CD4-positive, alpha-beta T cell treated with Interferon gamma for 1 hour (primary cell): Measurements from ENCODE around the gene NDUFV2.
"Not testable (repeated sequence)": the region's sequence is repeated elsewhere in the genome, so short reads cannot be mapped to it uniquely, and the experiment has no call there.

Experiments used
- DNase-seq: peaks from one replicate; pipeline ENCODE4 v3.0.0-alpha.2; 2020

NDUFV2 gene

GRCh38 chr18:9160014-9160413, 57.5 kb downstream of the NDUFV2 start:
- DNase-seq = no peak

DNA sequence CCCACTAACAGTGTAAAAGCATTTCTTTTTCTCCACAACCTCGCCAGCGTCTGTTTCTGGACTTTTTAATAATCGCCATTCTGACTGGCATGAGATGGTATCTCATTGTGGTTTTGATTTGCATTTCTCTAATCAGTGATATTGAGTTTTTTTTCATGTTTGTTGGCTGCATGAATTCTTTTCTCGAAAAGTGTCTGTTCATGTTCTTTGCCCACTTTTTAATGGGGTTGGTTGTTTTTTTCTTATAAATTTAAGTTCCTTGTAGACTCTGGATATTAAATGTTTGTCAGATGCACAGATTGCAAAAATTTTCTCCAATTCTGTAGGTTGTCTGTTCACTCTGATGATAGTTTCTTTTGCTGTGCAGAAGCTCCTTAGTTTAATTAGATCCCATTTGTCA, 60.2 kb downstream of the NDUFV2 start:
- not testable (repeated sequence) for DNase-seq

DNA sequence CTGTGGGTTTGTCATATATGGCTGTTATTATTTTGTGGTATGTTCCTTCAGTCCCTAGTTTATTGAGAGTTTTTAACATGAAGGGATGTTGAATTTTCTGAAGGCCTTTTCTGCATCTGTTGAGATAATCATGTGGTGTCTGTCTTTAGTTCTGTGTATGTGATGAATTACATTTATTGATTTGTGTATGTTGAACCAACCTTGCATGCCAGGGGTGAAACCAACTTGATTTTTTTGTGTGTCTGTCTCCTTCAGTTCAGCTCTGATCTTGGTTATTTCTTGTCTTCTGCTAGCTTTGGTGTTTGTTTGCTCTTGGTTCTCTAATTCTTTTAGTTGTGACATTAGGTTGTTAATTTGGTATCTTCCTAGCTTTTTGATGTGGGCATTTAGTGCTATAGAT, 61.6 kb downstream of the NDUFV2 start:
- not testable (repeated sequence) for DNase-seq

- DNase-seq = not testable (repeated sequence)
Measured at GRCh38 chr18:9165883-9166282, 63.4 kb downstream of the NDUFV2 start.

- DNase-seq = not testable (repeated sequence)
Measured at GRCh38 chr18:9169515-9169914, 67.0 kb downstream of the NDUFV2 start.

- DNase-seq = not testable (repeated sequence)
Measured at GRCh38 chr18:9171919-9172318, 69.4 kb downstream of the NDUFV2 start.

- DNase-seq = no peak
Measured at GRCh38 chr18:9172506-9173127, 70.1 kb downstream of the NDUFV2 start.

GRCh38 chr18:9173770-9174233, 71.3 kb downstream of the NDUFV2 start:
- DNase-seq = no peak

GRCh38 chr18:9174302-9174701, 71.8 kb downstream of the NDUFV2 start:
- DNase-seq = no peak

DNA sequence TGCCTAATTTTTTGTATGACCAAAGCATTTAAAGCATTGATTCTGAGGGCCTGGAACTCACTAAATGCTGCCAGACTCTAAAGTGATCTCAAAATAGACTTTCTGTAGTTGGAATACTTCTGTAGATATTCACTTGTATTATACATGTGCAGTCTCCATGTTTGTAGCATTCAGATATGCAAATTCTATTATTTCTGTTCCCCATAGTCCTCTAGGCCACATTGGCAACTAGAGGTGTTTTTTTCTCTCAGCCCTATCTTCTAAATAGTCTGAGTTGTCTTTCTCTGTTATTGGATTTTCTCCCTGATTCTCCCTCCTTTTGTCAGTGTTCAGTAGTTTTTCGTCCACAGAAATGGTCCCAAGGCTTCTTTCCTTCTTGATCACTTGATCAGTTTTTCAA, 72.6 kb downstream of the NDUFV2 start:
- no peak for DNase-seq

GRCh38 chr18:9177031-9177430, 74.5 kb downstream of the NDUFV2 start:
- DNase-seq = no peak

- DNase-seq = no peak
Measured at GRCh38 chr18:9177466-9177865, 75.0 kb downstream of the NDUFV2 start.

- no peak for DNase-seq
Measured at GRCh38 chr18:9178557-9178956, 76.1 kb downstream of the NDUFV2 start.

- DNase-seq = no peak
Measured at GRCh38 chr18:9181275-9181674, 78.8 kb downstream of the NDUFV2 start.

DNA sequence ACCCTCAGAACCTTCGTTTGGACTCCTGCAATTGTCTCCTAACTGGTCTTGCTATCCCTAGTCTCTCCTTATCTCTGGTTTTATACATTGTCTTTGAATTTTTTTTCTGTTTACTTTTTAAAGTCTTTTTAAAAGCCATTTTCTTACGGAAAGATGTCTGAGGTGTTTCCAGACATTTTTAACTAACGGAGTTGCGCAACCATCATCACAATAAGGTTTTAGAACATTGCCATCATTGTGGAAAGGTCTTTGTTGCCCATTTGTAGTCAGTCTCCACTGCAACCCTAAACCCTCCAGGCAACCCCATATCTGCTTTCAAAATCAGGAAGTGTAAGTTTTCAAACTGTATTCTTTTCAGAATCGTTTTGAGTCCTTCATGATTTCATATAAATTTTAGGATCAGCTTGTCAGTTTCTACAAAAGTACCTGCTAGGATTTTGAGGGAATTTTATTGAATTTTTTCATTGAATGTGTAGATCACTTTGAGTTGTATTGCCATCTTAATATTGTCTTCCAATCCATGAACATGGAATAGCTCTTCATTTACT, 80.4 kb downstream of the NDUFV2 start:
- DNase-seq = no peak
